ENCODE data around the gene KRTAP10-4.

GRCh38 chr21:44611551-44611950 lies 38.0 kb downstream of the KRTAP10-4 start:
- TF ChIP-seq SMC3 (IDR thresholded peaks at IDR 0.05; ENCODE audit: borderline replicate concordance, low read length): no peak
- no peak for TF ChIP-seq POLR2A (IDR thresholded peaks at IDR 0.05; ENCODE audit: low read depth, low read length)
- TF ChIP-seq ZNF274 (IDR thresholded peaks at IDR 0.05; ENCODE audit: insufficient read depth, insufficient read length): no peak
- TF ChIP-seq CTCF (IDR thresholded peaks at IDR 0.05 in 2 of 3, conservative IDR thresholded peaks at IDR 0.05 in 1 of 3; ENCODE audit: control insufficient read depth in 2 of 3, extremely low read depth in 1 of 3, insufficient read depth in 1 of 3, low read depth in 3 of 3, low read length in 3 of 3): no peak

Data from GM12878 (cell line).